Measurements from ENCODE around the gene EMSY.

DNA sequence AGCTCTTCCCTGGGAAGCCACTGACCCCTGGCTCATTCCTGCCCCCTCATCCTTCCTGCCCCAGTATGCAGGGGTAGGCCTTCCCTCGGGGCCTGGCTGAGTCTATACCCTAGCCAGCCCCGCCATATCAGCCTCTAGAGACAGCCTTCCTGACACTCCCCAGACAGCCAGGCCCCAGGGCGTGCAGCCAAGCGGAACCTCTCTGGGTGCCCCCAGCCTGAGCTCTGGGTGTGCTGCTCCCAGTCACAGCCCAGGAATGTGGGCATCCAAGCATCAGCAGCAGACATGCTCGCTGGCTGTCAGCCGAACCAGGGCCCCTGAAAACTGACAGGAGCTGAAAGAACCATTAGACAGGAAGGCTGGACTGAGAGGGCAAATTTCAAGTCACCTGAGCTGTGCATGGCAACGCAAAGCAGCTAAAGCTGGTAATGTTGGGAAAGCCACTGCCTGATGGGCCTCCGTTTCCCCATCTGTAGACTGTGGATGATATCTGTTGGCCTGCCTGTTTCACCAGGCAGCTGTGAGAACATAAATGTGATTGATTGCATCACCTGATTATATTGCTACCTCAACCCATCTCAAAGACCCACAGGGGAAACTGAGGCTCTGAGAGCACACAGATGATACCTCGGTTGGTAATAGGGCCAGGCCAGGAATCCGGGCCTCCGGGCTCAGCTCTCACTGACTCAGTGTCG, 132.6 kb downstream of the EMSY start:
- TF ChIP-seq POLR2A (IDR thresholded peaks at IDR 0.05) (no peak), CTCF (IDR thresholded peaks at IDR 0.05) (no peak)

Measured in testis (tissue), 2 donors.